ENCODE results near the gene PRR14L. TPM values are rescaled to one million over a fixed set of nuclear protein-coding genes. Genes with fewer than 3 reads are reported as not detected.
"Not testable (repeated sequence)": the region's sequence is repeated elsewhere in the genome, so short reads cannot be mapped to it uniquely, and the experiment has no call there.

PRR14L gene
- total RNA-seq, 2 donors from 2014 or later, result 12.8 to 13.7 TPM

GRCh38 chr22:31768422-31769059 is 18.6 kb upstream of the PRR14L start:
- TF ChIP-seq CTCF (IDR thresholded peaks at IDR 0.05), result no peak
- no peaks in the 10 kb centered on the region for H3K9me3 ChIP-seq
- no peaks in the 10 kb centered on the region for H3K4me1 ChIP-seq

GRCh38 chr22:31764785-31765184 is 14.9 kb upstream of the PRR14L start:
- Histone ChIP-seq H3K4me1 (no peaks in the 10 kb centered on the region), H3K27ac (no peak overlapping the region), H3K9me3 (no peaks in the 10 kb centered on the region), H3K36me3 (peaks cover 66% of the 10 kb centered on the region), H3K27me3 (no peaks in the 10 kb centered on the region), H3K4me3 (no peak overlapping the region)
- DNase-seq (ENCODE audit: low spot score), result no peak
- TF ChIP-seq CTCF (IDR thresholded peaks at IDR 0.05), result no peak

More at GRCh38 chr22:31768422-31769059, 18.6 kb upstream of the PRR14L start:
- Histone ChIP-seq H3K36me3 (peaks cover 70% of the 10 kb centered on the region), H3K4me3 (no peak overlapping the region), H3K27ac (no peak overlapping the region), H3K27me3 (no peaks in the 10 kb centered on the region)
- no peak for DNase-seq (ENCODE audit: low spot score)

GRCh38 chr22:31758860-31759259 is 8.9 kb upstream of the PRR14L start:
- not testable (repeated sequence) for DNase-seq (ENCODE audit: low spot score); H3K4me3 ChIP-seq; H3K9me3 ChIP-seq; H3K27ac ChIP-seq; H3K27me3 ChIP-seq
- H3K4me1 ChIP-seq, result peaks cover 0 to 11% of the 10 kb centered on the region in 2 donors
- H3K36me3 ChIP-seq, result peaks cover 16% of the 10 kb centered on the region

GRCh38 chr22:31757265-31757664 is 7.3 kb upstream of the PRR14L start:
- Histone ChIP-seq H3K27me3 (no peaks in the 10 kb centered on the region), H3K36me3 (peaks cover 10% of the 10 kb centered on the region), H3K27ac (no peak overlapping the region), H3K4me1 (peaks cover 0 to 21% of the 10 kb centered on the region in 2 donors), H3K9me3 (no peaks in the 10 kb centered on the region), H3K4me3 (no peak overlapping the region)
- no peak for DNase-seq (ENCODE audit: low spot score)
- TF ChIP-seq CTCF (IDR thresholded peaks at IDR 0.05), result no peak

GRCh38 chr22:31754813-31755212 is 4.9 kb upstream of the PRR14L start:
- Histone ChIP-seq H3K9me3 (no peaks in the 10 kb centered on the region), H3K27ac (peak overlapping the region; percentile 94 to 98), H3K27me3 (no peaks in the 10 kb centered on the region), H3K4me3 (peak overlapping the region in 1 of 2 donors; percentile 89), H3K36me3 (peaks cover 4% of the 10 kb centered on the region), H3K4me1 (peaks cover 0 to 33% of the 10 kb centered on the region in 2 donors)
- no peak for TF ChIP-seq CTCF (IDR thresholded peaks at IDR 0.05)
- no peak for DNase-seq (ENCODE audit: low spot score)

- H3K36me3 ChIP-seq, result no peaks in the 10 kb centered on the region
These were observed 3.9 kb upstream of the PRR14L start, which contains the start of gene DEPDC5 for GRCh38 chr22:31753634-31754501. Gene DEPDC5 (plus strand): TSS chr22:31754019. CDS start chr22:31754922, 903 bp downstream.

More at GRCh38 chr22:31753634-31754501, 3.9 kb upstream of the PRR14L start, which contains the start of gene DEPDC5:
- Histone ChIP-seq H3K4me1 (peaks cover 0 to 39% of the 10 kb centered on the region in 2 donors), H3K27ac (peak within 1 kb of the TSS; percentile 94 to 98), H3K4me3 (peak within 1 kb of the TSS; percentile 89 to 90), H3K27me3 (no peaks in the 10 kb centered on the region), H3K9me3 (no peaks in the 10 kb centered on the region)
- peak; percentile 96 for DNase-seq (ENCODE audit: low spot score)
- TF ChIP-seq CTCF (IDR thresholded peaks at IDR 0.05), result peak in 1 of 2 donors; percentile 24
